NB4 (cell line): Measurements from ENCODE around the gene TLNRD1.

Experiments
- CTCF ChIP-seq: IDR thresholded peaks from one replicate; pipeline ENCODE4 v1.5.1; 2012; ENCODE audit warnings: low read depth, low read length
- MYC ChIP-seq: IDR thresholded peaks from 2 replicates; pipeline ENCODE4 v1.6.1; 2011; ENCODE audit warnings: low read depth, low read length
- POLR2A ChIP-seq: IDR thresholded peaks from 2 replicates; pipeline ENCODE4 v1.6.1; 2011; ENCODE audit warnings: mild to moderate bottlenecking; ENCODE audit not compliant: insufficient read length; ENCODE audit errors: extremely low read depth
- TF ChIP-seq, protein P1 (sequence below): IDR thresholded peaks from 2 replicates; pipeline ENCODE4 v1.6.1; 2011; ENCODE audit warnings: low read depth, low read length

- no peak for TF ChIP-seq CTCF
- TF ChIP-seq POLR2A, result no peak
- no peak for TF ChIP-seq MYC
- TF ChIP-seq, protein P1, sequence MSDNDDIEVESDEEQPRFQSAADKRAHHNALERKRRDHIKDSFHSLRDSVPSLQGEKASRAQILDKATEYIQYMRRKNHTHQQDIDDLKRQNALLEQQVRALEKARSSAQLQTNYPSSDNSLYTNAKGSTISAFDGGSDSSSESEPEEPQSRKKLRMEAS, result no peak
Observed at GRCh38 chr15:81029414-81030300, 28.9 kb downstream of the TLNRD1 start.
